HEK293 (cell line): ENCODE measurements around the gene PTPRN2.

Experiments
- CTCF ChIA-PET: fragments of 350-600 bp; formaldehyde crosslinking; extraction: SDS; loops from one replicate; lab custom pipeline; 2021; ENCODE audit warnings: antibody characterized with exemption; lab: Yijun Ruan, JAX
- POLR2A ChIA-PET: fragments of 300-600 bp; formaldehyde crosslinking; extraction: SDS; loops from one replicate; lab custom pipeline; 2020; ENCODE audit warnings: antibody characterized with exemption, inconsistent platforms; lab: Yijun Ruan, JAX
- H3K27ac ChIP-seq: fragments of 200-500 bp; sonication (Bioruptor generic); 2 replicates; pipeline ENCODE4 v1.5.1; 2014; ENCODE audit warnings: low read depth, low read length, control low read depth, inconsistent platforms; ENCODE audit errors: extremely low read depth
- H3K36me3 ChIP-seq, 2 experiments: fragments of 200-500 bp in 1 of 2; sonication (Bioruptor generic) in 1 of 2; 1 replicate in 1 of 2; 2 replicates in 1 of 2; pipeline ENCODE4 v1.5.1; 2014 to 2017; ENCODE audit warnings: inconsistent platforms in 2 of 2, low read length in 2 of 2; ENCODE audit not compliant: control insufficient read depth in 2 of 2, insufficient read depth in 1 of 2
- H3K4me1 ChIP-seq: fragments of 200-500 bp; sonication (Bioruptor generic); 2 replicates; pipeline ENCODE4 v1.5.1; 2014; ENCODE audit warnings: mild to moderate bottlenecking, low read length, inconsistent platforms; ENCODE audit not compliant: control insufficient read depth, insufficient read depth
- H3K4me3 ChIP-seq: 2 replicates; pipeline ENCODE4 v1.5.1; 2011; ENCODE audit warnings: low read depth, mild to moderate bottlenecking, control low read depth, low read length, moderate library complexity
- H3K9me3 ChIP-seq: fragments of 200-500 bp; sonication (Bioruptor generic); 2 replicates; pipeline ENCODE4 v1.5.1; 2014; ENCODE audit warnings: low read depth, low read length, inconsistent platforms; ENCODE audit not compliant: control insufficient read depth, insufficient read depth
- KLF1 ChIP-seq: fragments of 450-650 bp; formaldehyde crosslinking; IDR thresholded peaks from 2 replicates; pipeline ENCODE4 v1.5.1; 2016; ENCODE audit warnings: missing biosample characterization, missing genetic modification characterization
- KLF9 ChIP-seq: fragments of 450-650 bp; formaldehyde crosslinking; IDR thresholded peaks from 2 replicates; pipeline ENCODE4 v1.5.1; 2016; ENCODE audit warnings: missing biosample characterization, missing genetic modification characterization, low read depth
- PRDM1 ChIP-seq: fragments of 450-650 bp; formaldehyde crosslinking; IDR thresholded peaks from 2 replicates; pipeline ENCODE4; 2016; ENCODE audit warnings: missing biosample characterization, missing genetic modification characterization
- YY1 ChIP-seq: fragments of 450-650 bp; formaldehyde crosslinking; IDR thresholded peaks from 2 replicates; pipeline ENCODE4 v1.5.1; 2018; ENCODE audit warnings: missing biosample characterization, missing genetic modification characterization
- ZFP3 ChIP-seq: fragments of 450-650 bp; formaldehyde crosslinking; IDR thresholded peaks from 2 replicates; pipeline ENCODE4 v1.5.1; 2016; ENCODE audit warnings: low read depth, missing biosample characterization, missing genetic modification characterization
- ZIC2 ChIP-seq: fragments of 450-650 bp; formaldehyde crosslinking; IDR thresholded peaks from 2 replicates; pipeline ENCODE4 v1.5.1; 2016; ENCODE audit warnings: missing biosample characterization, missing genetic modification characterization
- ZNF10 ChIP-seq: fragments of 450-650 bp; formaldehyde crosslinking; IDR thresholded peaks from 2 replicates; pipeline ENCODE4 v1.5.1; 2017; ENCODE audit warnings: missing biosample characterization, missing genetic modification characterization
- ZNF121 ChIP-seq: fragments of 450-650 bp; formaldehyde crosslinking; IDR thresholded peaks from 2 replicates; pipeline ENCODE4 v1.5.1; 2016; ENCODE audit warnings: missing biosample characterization, missing genetic modification characterization
- ZNF2 ChIP-seq: fragments of 450-650 bp; formaldehyde crosslinking; IDR thresholded peaks from 2 replicates; pipeline ENCODE4 v1.5.1; 2016; ENCODE audit warnings: missing biosample characterization, missing genetic modification characterization
- ZNF292 ChIP-seq: fragments of 450-650 bp; formaldehyde crosslinking; IDR thresholded peaks from 2 replicates; pipeline ENCODE4 v1.5.1; 2016; ENCODE audit warnings: low read depth, missing biosample characterization, missing genetic modification characterization, borderline replicate concordance
- ZNF510 ChIP-seq: fragments of 450-650 bp; formaldehyde crosslinking; IDR thresholded peaks from 2 replicates; pipeline ENCODE4 v1.5.1; 2018; ENCODE audit warnings: mild to moderate bottlenecking, missing genetic modification characterization, missing biosample characterization; ENCODE audit not compliant: insufficient replicate concordance
- ZNF555 ChIP-seq: fragments of 450-650 bp; formaldehyde crosslinking; conservative IDR thresholded peaks from 2 replicates; pipeline ENCODE4 v1.5.1; 2017; ENCODE audit warnings: missing biosample characterization, mild to moderate bottlenecking, missing genetic modification characterization, inconsistent platforms
- ZNF621 ChIP-seq: fragments of 450-650 bp; formaldehyde crosslinking; IDR thresholded peaks from 2 replicates; pipeline ENCODE4 v1.5.1; 2017; ENCODE audit warnings: missing biosample characterization, missing genetic modification characterization
- ZNF623 ChIP-seq: fragments of 450-650 bp; formaldehyde crosslinking; IDR thresholded peaks from 2 replicates; pipeline ENCODE4 v1.5.1; 2016; ENCODE audit warnings: missing biosample characterization, missing genetic modification characterization
- ZNF654 ChIP-seq: fragments of 450-650 bp; formaldehyde crosslinking; IDR thresholded peaks from 2 replicates; pipeline ENCODE4 v1.5.1; 2016; ENCODE audit warnings: low read depth, missing biosample characterization, missing genetic modification characterization
- ZNF658 ChIP-seq: fragments of 450-650 bp; formaldehyde crosslinking; IDR thresholded peaks from 2 replicates; pipeline ENCODE4; 2016; ENCODE audit warnings: missing biosample characterization, missing genetic modification characterization
- ZSCAN23 ChIP-seq: fragments of 450-650 bp; formaldehyde crosslinking; IDR thresholded peaks from 2 replicates; pipeline ENCODE4 v1.5.1; 2016; ENCODE audit warnings: missing biosample characterization, missing genetic modification characterization
- TF ChIP-seq, protein P1 (sequence below): fragments of 450-650 bp; formaldehyde crosslinking; IDR thresholded peaks from 2 replicates; pipeline ENCODE4 v1.5.0; 2017; ENCODE audit warnings: missing biosample characterization, missing genetic modification characterization, borderline replicate concordance
- TF ChIP-seq, protein P2 (sequence below): fragments of 450-650 bp; formaldehyde crosslinking; IDR thresholded peaks from 2 replicates; pipeline ENCODE4 v1.5.1; 2016; ENCODE audit warnings: missing biosample characterization, missing genetic modification characterization
- TF ChIP-seq, protein P3 (sequence below): fragments of 450-650 bp; formaldehyde crosslinking; IDR thresholded peaks from 2 replicates; pipeline ENCODE4 v1.5.1; 2016; ENCODE audit warnings: missing biosample characterization, missing genetic modification characterization
- TF ChIP-seq, protein P4 (sequence below): fragments of 450-650 bp; formaldehyde crosslinking; IDR thresholded peaks from 2 replicates; pipeline ENCODE4 v1.5.1; 2017; ENCODE audit warnings: missing biosample characterization, missing genetic modification characterization

Gene PTPRN2

GRCh38 chr7:157831143-157831905, 756.3 kb downstream of the PTPRN2 start (continued):
- no peak for TF ChIP-seq ZSCAN23

GRCh38 chr7:157830331-157830730, 757.3 kb downstream of the PTPRN2 start:
- ChIA-PET CTCF (no interaction called here), POLR2A (interaction anchor here (0.6 kb wide), 1 partner anchor 473 kb away, joined by 3 read pairs; no protein-coding TSS in a partner anchor)
- Histone ChIP-seq H3K9me3 (no peaks in the 10 kb centered on the region), H3K4me1 (no peaks in the 10 kb centered on the region), H3K36me3 (no peaks in the 10 kb centered on the region), H3K27ac (no peak overlapping the region), H3K4me3 (no peak overlapping the region)
- TF ChIP-seq YY1 (no peak), KLF9 (tag by site-specific recombination) (no peak), PRDM1 (no peak), ZNF621 (tag by site-specific recombination) (no peak), ZNF2 (tag by site-specific recombination) (no peak), ZIC2 (tag by site-specific recombination) (0 out of 2 replicates have a peak, but pooled peaks have one; percentile 22), ZFP3 (tag by site-specific recombination) (no peak)
- TF ChIP-seq, protein P1, sequence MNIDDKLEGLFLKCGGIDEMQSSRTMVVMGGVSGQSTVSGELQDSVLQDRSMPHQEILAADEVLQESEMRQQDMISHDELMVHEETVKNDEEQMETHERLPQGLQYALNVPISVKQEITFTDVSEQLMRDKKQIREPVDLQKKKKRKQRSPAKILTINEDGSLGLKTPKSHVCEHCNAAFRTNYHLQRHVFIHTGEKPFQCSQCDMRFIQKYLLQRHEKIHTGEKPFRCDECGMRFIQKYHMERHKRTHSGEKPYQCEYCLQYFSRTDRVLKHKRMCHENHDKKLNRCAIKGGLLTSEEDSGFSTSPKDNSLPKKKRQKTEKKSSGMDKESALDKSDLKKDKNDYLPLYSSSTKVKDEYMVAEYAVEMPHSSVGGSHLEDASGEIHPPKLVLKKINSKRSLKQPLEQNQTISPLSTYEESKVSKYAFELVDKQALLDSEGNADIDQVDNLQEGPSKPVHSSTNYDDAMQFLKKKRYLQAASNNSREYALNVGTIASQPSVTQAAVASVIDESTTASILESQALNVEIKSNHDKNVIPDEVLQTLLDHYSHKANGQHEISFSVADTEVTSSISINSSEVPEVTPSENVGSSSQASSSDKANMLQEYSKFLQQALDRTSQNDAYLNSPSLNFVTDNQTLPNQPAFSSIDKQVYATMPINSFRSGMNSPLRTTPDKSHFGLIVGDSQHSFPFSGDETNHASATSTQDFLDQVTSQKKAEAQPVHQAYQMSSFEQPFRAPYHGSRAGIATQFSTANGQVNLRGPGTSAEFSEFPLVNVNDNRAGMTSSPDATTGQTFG (tag by site-specific recombination), result no peak

GRCh38 chr7:157829491-157829890, 758.1 kb downstream of the PTPRN2 start:
- TF ChIP-seq ZNF510 (tag by site-specific recombination) (no peak), ZNF658 (tag by site-specific recombination) (no peak), ZNF10 (tag by site-specific recombination) (no peak), ZNF623 (tag by site-specific recombination) (no peak), KLF1 (tag by site-specific recombination) (no peak), ZNF654 (tag by site-specific recombination) (no peak), ZNF292 (no peak), ZNF121 (no peak), ZNF555 (tag by site-specific recombination) (no peak)
- TF ChIP-seq, protein P2, sequence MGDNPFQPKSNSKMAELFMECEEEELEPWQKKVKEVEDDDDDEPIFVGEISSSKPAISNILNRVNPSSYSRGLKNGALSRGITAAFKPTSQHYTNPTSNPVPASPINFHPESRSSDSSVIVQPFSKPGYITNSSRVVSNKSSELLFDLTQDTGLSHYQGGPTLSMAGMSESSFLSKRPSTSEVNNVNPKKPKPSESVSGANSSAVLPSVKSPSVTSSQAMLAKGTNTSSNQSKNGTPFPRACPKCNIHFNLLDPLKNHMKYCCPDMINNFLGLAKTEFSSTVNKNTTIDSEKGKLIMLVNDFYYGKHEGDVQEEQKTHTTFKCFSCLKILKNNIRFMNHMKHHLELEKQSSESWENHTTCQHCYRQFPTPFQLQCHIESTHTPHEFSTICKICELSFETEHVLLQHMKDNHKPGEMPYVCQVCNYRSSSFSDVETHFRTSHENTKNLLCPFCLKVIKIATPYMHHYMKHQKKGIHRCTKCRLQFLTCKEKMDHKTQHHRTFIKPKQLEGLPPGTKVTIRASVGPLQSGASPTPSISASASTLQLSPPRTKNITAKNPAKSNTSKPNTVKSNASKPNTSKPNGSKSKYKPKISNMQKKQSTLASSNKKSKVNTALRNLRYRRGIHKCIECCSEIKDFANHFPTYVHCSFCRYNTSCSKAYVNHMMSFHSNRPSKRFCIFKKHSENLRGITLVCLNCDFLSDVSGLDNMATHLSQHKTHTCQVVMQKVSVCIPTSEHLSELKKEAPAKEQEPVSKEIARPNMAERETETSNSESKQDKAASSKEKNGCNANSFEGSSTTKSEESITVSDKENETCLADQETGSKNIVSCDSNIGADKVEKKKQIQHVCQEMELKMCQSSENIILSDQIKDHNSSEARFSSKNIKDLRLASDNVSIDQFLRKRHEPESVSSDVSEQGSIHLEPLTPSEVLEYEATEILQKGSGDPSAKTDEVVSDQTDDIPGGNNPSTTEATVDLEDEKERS, result no peak
- TF ChIP-seq, protein P3, sequence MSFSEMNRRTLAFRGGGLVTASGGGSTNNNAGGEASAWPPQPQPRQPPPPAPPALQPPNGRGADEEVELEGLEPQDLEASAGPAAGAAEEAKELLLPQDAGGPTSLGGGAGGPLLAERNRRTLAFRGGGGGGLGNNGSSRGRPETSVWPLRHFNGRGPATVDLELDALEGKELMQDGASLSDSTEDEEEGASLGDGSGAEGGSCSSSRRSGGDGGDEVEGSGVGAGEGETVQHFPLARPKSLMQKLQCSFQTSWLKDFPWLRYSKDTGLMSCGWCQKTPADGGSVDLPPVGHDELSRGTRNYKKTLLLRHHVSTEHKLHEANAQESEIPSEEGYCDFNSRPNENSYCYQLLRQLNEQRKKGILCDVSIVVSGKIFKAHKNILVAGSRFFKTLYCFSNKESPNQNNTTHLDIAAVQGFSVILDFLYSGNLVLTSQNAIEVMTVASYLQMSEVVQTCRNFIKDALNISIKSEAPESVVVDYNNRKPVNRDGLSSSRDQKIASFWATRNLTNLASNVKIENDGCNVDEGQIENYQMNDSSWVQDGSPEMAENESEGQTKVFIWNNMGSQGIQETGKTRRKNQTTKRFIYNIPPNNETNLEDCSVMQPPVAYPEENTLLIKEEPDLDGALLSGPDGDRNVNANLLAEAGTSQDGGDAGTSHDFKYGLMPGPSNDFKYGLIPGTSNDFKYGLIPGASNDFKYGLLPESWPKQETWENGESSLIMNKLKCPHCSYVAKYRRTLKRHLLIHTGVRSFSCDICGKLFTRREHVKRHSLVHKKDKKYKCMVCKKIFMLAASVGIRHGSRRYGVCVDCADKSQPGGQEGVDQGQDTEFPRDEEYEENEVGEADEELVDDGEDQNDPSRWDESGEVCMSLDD (tag by site-specific recombination), result no peak
- TF ChIP-seq, protein P4, sequence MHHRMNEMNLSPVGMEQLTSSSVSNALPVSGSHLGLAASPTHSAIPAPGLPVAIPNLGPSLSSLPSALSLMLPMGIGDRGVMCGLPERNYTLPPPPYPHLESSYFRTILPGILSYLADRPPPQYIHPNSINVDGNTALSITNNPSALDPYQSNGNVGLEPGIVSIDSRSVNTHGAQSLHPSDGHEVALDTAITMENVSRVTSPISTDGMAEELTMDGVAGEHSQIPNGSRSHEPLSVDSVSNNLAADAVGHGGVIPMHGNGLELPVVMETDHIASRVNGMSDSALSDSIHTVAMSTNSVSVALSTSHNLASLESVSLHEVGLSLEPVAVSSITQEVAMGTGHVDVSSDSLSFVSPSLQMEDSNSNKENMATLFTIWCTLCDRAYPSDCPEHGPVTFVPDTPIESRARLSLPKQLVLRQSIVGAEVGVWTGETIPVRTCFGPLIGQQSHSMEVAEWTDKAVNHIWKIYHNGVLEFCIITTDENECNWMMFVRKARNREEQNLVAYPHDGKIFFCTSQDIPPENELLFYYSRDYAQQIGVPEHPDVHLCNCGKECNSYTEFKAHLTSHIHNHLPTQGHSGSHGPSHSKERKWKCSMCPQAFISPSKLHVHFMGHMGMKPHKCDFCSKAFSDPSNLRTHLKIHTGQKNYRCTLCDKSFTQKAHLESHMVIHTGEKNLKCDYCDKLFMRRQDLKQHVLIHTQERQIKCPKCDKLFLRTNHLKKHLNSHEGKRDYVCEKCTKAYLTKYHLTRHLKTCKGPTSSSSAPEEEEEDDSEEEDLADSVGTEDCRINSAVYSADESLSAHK (tag by site-specific recombination), result no peak
- ChIA-PET POLR2A (no interaction called here), CTCF (no interaction called here)

More at GRCh38 chr7:157829491-157829890, 758.1 kb downstream of the PTPRN2 start:
- Histone ChIP-seq H3K9me3 (no peaks in the 10 kb centered on the region), H3K36me3 (no peaks in the 10 kb centered on the region), H3K27ac (no peak overlapping the region), H3K4me3 (no peak overlapping the region), H3K4me1 (no peaks in the 10 kb centered on the region)
